GOT3 (cell line): Measurements from ENCODE around the gene TBC1D10B.
A peak's percentile ranks its signal among the peaks of the same experiment; 100 is the strongest.
"Not testable (repeated sequence)": the region's sequence is repeated elsewhere in the genome, so short reads cannot be mapped to it uniquely, and the experiment has no call there.

Experiments used
- DNase-seq: peaks from one replicate; lab custom pipeline; 2025; ENCODE audit warnings: mixed read lengths; lab: John Stamatoyannopoulos, UW

Gene TBC1D10B

DNA sequence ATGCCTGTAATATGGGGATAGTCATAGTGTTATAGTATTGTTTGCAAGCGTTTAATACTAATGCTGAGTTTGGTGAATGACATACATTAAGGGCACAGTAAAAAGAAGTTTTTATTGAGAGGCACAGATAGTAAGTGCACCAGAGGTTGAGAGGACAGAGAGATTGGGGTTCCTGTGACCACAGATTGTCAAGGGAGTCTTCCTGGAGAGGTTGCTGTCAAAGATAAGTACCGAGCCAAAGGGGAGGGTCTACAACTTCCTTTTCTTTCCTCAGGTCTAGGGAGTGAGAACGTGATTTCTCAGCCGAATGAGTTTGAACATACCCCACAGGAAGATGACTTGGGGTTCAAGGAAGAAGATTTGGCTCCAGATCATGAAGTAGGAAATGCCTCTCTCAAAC is 26.8 kb upstream of the TBC1D10B start:
- DNase-seq = no peak

DNA sequence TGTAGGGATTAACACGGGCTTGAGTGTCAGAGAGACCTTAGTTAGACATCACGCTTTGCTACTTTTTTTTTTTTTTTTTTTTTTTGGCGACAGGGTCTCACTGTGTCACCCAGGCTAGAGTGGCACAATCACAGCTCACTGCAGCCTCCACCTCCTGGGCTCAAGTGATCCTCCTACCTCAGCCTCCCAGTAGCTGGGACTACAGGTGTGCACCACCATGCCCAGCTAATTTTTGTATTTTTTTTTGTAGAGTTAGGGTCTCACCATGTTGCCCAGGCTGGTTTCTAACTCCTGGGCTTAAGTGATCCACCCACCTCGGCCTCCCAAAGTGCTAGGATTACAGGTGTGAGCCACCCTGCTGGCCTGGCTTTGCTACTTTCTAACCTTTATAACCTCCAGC is 26.3 kb upstream of the TBC1D10B start:
- not testable (repeated sequence) for DNase-seq

DNA sequence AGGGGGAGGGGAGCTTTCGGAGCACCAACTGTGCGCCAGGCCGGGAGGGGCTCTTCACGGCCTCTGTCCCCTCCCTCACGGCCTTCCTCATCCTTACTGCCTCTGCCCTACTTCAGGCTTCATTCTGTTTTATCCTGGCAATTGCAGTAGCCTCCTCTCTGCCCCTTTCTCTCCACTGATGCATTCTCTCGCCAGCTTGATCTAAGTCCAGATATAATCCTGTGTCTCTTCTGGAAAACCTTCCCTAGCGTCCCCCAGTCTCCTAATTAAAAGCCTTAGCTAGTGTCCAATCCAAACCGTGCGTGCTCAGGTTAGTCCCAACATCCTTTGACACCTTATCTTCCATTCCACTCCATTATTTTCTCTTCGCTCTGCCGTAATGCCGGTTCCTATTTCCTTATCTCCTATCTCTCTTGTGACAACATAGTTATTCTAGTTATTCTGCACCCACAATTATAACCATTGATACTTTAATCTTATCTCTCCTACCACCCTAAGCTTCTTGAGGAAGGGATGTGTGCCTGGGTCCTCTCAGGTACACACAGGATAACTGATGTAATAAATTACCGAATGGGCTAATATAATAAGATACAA is 25.8 kb upstream of the TBC1D10B start:
- no peak for DNase-seq

DNA sequence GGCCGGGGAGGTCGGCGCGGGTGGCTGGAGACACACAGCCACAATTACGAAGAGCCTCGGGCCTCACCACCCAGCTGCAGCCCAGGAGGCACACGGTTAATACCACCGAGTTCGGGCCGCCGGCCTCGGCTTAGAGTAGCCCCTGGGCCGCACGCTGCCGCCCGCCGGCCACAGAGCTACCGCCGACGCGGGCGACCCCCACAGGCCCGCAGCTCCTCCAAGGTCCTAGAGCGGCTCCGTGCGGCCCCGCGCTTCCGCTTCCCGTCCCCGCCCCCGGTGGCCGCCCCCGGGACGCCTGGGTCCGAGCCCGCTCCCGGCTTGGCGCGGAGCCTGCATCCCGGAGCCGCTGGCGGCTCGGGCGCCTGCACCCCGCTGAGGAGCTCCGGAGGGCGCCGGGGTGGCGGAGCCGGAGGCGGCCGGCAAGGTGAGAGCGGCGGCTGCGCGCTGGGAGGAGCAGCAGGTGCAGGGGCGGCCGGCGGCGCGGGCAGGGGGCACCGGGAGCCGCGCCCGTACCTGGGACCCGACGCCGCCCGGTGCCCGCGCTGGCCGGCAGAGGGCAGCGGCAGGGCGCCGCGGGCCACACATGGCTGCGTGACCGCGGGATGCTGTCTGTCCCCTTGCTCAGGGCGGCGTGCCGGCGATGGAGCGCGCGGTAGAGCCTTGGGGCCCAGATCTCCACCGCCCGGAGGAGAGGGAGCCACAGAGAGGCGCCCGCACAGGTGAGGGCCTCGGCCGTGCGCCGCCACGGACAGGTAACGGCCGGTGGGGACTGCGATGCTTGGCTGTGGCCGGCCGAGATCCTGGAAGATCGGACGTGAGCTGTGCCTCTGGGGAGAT is 25.1 kb upstream of the TBC1D10B start, which contains the start of gene ZNF48:
TSS of gene ZNF48 (plus strand) at position 266 of the 837 bp plus-strand sequence. CDS start at position 641, 375 bp downstream.
- DNase-seq = peak; percentile 23

DNA sequence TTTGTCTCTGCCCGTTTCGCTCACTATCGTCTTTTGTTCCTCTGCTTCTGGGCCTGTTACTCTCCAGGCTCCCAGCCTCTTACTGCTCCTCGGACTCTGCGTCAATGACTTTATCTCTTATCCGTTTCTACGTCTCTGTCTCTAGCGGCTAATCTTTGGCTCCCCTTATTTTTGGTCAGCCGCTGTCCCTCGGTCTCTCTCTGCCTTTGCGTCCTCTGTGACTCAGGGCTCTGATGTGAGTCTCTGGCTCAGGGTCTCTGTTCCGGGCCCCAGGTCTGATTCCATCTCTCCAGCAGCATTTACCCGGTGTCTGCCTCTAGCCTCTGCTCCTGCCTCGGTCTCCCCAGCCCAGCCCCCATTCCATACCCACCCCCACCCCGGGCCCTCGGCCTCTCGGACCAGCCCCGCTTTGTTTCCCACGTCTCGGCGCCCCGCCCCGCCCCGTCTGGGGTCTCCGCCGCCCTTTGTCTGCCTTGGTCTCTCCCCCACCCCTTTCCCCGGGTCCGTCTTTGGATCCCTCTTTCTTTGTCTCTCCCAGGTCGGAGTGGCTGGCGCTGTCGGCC is 24.4 kb upstream of the TBC1D10B start:
- no peak for DNase-seq

DNA sequence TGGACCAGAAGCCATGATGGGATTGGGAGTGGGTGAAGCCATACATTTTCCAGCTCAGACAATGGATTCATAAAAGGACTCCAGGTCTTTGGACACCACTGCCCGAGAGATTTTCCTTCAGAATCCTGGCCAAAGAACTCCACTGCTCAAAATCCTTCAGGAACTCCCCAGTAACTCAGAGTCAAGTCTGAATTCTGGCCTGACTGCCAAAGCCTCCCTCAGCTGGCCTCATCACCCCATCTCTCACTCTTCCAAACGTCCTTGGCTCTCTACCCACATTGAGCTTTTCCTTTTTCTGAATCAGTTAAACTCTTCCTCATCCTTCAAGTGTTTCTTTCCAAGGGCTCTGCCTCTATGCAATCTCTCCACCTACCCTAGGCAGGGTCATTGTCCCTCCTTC is 13.2 kb upstream of the TBC1D10B start:
- no peak for DNase-seq

DNA sequence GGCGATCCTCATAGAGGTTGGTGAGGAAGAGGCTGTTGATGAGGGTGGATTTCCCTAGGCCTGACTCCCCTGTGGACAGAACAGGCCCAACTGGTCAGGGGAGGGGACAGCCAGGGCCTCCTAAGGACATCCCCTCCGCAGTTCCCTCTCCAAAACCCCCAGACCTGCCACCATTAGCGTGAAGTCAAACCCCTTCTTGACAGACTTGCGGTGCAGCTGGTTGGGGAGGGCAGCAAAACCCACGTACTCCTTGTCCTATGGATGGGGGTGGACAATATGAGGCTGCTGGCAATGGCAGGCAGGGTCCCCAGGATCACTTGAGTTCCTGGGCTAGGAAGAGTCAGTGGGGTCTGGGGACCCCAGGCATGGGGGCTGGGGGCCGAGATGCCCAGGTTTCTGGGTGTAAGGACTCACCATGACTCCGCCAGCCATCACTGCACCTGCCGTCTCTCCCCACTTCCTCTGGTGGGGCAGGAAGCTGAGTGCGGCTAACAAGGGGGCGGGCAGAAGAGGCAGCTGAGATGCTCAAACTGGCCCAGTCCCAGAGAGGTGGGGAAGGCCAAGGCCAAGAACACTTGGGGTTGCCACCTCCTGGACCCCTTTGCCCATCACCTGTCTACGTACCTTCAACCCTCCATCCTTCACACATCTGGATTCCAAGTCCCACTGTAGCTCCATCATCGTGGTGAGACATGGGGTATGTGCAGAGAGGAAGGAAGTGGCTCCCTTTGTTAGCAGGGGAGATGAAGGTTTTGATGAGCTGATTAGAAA is 12.0 kb upstream of the TBC1D10B start, which contains the start of gene SEPTIN1:
TSS of gene SEPTIN1 (minus strand) at position 451 of the 771 bp plus-strand sequence. CDS start at position 432, 19 bp downstream.
- no peak for DNase-seq

DNA sequence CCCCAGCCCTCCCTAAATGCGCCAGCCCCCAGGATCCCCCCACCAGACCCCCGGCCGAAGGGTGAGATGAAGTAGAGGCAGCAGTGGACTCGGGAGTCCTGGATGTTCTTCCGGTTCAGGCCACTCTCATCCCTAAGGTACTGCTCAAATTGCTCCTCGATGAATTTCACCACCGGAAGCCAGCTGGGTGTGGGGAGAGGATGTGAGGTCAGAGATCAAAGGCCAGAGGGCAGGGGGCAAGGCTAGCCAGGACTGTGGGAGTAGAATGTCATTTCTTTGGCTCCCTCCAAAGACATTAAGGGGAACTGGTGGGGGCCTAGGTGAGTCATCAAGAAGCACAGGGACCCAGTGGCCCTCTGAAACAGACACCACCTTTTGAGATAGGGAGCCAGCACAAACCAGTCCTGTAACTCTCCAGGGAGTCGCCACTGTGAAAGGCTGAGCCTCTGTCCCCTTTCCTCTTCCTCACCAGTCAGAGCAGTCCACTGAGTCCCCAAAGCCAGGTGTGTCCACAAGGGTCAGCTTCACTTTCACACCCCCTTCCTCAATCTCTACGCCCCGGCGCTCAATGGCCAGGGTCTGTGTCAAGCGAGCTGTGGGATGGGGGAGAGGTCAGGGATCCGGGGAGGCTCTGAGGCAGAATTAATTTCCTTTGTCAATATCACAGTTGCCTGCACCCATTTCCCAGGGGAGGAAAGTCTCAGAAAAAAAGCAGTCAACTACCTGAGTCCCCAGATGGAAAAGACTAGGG is 11.2 kb upstream of the TBC1D10B start:
- no peak for DNase-seq

DNA sequence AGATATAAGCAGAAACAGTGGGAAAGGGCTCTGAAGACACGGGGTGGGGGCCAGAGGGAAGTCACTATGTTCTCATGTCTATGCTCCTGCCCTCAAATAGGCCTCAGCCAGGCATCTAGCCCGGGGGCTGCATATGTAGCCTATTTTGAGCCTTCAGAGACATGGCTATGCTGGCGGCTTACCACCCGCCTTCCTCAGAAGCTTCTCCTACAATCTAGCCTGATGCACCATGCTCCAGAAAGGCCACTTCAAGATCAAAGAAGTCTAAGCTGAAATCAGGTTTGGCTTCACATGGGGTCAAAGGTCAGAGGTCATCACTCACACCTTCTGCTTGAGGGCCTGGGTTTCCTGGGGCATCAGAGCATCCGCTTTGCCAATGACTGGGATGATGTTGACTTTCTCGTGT is 10.5 kb upstream of the TBC1D10B start:
- DNase-seq = no peak

DNA sequence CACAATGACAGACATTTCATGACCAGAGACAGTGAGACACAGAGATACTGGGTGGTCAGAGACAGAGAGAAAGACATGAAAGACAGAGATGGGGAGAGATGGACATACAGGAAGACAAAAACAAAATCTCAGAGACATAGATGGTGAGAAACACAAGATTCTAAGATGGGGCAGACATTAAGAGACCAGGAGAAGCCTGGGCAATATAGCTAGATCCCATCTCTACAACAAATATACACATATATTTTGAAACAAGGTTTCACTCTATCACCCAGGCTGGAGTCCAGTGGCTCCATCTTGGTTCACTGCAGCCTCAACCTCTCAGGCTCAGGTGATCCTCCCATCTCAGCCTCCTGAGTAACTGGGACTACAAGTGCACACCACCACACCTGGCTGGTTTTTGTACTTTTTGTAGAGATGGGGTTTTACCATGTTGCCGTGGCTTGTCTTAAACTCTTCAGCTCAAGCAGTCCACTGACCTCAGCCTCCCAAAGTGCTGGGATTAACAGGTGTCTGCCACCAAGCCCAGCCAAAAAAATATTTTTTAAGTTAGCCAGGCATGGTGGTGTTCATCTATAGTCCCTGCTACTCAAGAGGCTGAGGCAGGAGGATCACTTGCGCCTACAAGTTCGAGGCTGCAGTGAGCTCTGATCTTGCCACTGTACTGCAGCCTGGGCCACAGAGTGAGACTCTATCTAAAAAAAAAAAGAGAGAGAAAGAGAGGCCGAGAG is 9.9 kb upstream of the TBC1D10B start:
- no peak for DNase-seq

DNA sequence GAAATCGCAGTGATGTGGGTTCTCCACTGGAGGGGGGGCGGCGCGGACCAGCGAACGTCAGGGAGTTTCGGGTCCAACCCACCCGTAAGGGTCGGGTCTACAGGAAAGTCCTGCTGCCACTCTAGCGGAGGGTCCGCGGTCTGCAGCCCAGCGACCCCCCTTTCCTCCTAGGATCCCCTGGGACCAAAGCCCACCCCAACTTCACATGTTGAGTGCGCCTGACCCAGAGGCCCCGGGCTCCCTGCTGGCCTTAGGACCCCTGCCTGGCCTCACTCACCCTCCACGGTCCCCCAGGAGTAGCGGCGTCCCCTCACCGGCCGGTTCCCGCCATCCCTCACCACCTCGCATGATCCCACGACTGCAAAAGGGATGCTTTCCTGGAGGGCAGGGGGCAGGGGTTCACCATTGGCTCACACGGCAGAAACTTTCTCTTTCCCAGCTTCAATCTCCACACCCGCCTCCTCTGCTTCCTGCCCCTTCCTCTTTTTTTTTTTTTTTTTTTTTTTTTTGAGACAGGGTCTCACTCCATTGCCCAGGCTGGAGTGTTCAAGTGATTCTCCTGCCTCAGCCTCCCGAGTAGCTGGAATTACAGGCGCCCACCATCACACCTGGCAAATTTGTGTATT is 9.0 kb upstream of the TBC1D10B start:
- DNase-seq = no peak

DNA sequence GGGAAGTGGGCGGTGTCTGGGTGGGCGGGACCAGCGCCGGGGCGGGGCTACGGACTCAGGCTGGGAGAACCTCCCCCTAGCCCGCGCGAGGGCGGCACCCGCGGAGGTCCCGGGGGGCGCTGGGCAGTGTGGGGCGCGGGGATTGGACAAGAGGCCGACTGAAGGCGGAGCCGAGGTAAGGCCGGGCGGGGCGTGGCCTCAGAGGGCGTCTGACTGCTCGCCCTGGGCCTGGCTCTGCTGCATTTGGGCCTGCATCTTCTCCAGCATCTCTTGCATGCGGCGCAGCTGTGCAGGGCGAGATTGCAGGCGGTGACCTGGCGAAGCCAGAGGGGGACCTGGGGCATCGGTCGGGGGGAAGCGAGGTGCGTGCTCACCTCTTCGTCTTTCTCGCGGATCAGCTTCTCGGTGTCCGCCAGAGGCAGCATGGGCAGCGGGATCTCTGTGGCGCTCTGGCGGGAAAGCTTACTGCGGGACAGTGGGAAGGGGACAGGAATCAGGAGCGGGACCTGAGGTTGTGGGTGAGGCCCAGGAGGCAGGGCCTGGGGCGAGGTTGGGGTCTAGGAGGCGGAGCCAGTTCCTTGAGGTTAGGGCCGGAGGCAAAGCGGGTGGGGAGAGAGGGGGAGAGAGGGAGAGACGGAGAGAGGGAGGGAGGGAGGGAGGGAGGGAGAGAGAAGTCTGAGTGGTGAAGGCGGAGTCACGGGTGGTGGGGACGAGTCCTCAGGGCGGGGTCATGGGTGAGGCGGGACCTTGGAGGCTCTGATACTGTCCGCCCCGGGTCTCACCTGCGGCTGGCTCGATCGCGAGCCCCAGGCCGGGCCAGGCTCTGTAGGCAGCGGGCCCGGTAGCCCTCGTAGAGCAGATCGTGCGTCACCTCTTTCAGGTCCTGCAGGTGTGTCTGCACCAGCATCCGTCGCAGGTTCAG is 8.2 kb upstream of the TBC1D10B start:
- peak; percentile 97 for DNase-seq

DNA sequence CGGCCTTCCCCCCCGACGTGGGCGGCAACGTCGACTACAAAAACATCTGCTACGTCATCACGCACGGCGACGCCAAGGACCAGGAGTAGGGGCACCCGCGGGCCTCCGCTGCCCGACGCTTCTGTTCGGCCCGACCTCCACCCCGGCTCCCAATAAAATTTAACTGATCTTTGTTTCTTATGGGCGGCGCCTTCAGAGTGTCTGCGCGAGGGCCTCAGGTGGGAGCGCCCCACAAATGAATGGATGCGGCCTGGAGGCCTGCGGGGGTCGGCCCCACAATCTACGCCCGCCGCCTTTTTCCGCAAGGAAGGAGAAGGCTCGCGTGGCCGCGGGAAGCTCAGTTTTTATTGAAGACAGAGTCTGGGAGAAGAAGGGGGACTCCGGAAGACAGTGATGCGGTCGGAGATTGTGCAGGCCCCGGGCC is 7.5 kb upstream of the TBC1D10B start:
- peak; percentile 54 for DNase-seq

DNA sequence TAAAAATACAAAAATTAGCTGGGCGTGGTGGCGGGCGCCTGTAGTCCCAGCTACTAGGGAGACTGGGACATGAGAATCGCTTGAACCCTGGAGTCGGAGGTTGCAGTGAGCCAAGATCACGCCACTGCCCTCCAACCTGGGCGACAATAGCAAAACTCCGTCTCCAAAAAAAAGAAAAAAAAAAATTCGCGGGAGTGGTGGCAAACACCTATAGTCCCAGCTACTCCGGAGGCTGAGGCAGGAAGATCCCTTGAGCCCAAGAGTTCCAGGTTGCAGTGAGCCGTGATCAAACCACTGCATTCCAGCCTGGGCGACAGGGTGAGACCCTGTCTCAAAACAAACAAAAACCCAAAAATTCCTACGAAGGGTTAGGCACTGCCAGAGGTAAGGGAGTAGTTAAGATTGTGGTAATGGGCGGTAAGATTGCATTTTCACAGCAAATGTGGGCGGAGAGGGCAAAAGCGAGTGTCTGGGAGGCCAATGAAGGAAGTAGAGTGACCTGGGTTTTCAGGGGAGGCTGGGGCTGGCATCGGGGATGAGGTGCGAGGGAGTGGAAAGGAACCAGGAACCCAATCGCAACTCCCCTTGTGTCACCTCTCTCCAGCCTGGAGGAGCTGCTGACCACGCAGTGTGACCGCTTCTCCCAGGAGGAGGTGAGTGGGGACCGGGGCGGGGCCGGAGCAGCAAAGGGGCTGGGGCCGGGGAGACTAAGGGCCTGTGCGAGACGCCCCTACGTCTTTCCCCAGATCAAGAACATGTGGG is 6.9 kb upstream of the TBC1D10B start:
- no peak for DNase-seq

DNA sequence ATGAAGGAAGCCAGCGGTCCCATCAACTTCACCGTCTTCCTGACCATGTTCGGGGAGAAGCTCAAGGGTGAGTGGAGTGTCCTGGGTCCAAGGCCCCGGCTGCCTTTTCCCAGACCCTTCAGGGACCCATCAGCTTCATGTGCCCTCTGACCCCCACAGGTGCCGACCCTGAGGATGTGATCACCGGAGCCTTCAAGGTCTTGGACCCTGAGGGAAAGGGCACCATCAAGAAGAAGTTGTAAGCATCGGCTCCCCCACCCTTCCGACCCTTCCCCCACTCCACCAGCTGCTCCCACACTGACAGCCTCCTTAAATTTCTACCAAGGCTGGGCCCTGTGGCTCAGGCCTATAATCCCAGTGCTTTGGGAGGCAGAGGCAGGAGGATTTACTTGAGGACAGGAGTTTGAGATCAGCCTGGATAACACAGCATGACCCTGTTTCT is 6.2 kb upstream of the TBC1D10B start:
- no peak for DNase-seq

DNA sequence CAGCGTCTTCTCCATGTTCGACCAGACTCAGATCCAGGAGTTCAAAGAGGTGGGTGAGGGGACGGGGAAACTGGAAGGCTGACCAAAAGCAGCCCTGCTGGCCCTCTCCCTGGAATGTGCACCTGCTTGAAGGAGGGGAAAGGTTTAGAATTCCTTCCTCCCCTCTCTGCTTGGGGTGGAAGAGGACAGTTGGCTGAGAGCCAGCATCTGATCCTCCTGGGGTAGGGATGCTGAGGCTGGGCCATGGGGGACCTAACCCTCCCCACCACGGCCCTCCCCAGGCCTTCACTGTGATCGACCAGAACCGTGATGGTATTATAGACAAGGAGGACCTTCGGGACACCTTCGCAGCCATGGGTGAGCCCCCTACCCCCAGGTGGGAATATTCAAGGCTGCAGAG is 5.6 kb upstream of the TBC1D10B start:
- DNase-seq = no peak

DNA sequence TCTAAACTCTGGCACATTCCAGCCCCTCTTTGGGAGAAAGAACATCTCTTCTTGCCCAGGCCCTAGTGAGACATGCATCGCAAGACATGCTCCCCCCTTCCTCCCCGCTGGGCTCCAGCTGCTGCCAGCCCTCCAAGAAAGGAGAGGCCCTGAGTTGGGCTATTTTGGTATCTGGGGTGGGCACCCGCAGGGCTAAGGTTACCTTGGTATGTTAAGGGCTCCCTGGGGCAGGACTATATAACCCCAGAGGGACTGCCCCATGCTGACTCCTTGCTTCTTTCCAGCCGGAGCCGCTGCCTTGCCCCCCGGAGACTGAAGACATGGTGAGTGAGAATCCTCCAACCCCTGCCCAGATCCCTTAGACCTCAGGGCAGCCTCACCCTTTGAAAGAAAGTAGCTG is 4.2 kb upstream of the TBC1D10B start, which contains the start of gene MYL11:
TSS of gene MYL11 (plus strand) at position 265 of the 400 bp plus-strand sequence. CDS start at position 321, 56 bp downstream.
- no peak for DNase-seq

DNA sequence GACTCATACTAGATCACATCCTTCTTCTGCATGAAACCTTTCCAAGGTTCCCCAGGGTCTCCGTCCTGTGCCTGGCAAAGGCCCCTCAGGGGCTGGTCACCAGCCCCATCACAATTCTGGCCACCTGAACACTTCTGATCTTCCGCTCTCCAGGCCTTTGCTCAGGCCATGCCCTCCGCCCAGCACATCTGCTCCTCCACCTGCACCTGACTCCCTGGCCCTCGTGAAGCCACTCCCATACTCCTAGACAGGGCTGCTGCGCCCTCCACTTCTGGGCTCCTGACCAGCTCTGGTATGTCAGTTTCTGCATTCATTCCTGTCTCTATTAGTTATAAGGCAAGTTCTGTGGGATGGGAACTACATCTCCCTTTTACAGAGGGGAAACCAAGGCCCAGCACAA is 2.4 kb upstream of the TBC1D10B start:
- DNase-seq = no peak
